BE2C (cell line): ENCODE measurements around the gene LIN7B.
A peak's percentile ranks its signal among the peaks of the same experiment; 100 is the strongest.

Experiments
- DNase-seq: peaks from one replicate; pipeline ENCODE4 v3.0.0-alpha.2; 2020
- H3K27me3 ChIP-seq: fragments of 250-450 bp; sonication (Bioruptor Pico); 2 replicates; pipeline ENCODE4 v1.5.1; 2020; ENCODE audit warnings: mild to moderate bottlenecking
- H3K36me3 ChIP-seq: fragments of 250-450 bp; sonication (Bioruptor Pico); 2 replicates; pipeline ENCODE4 v1.5.1; 2020; ENCODE audit warnings: mild to moderate bottlenecking
- H3K4me1 ChIP-seq: fragments of 250-450 bp; sonication (Bioruptor Pico); 2 replicates; pipeline ENCODE4 v1.5.1; 2020
- H3K4me3 ChIP-seq: 2 replicates; pipeline ENCODE4 v1.5.1; 2011; ENCODE audit warnings: low read depth, low read length
- H3K9me3 ChIP-seq: fragments of 250-450 bp; sonication (Bioruptor Pico); 2 replicates; pipeline ENCODE4 v1.5.1; 2020
- TF ChIP-seq, protein P1 (sequence below): IDR thresholded peaks from 2 replicates; pipeline ENCODE4 v1.5.1; 2012; ENCODE audit warnings: mild to moderate bottlenecking, low read depth, low read length

Gene LIN7B

DNA sequence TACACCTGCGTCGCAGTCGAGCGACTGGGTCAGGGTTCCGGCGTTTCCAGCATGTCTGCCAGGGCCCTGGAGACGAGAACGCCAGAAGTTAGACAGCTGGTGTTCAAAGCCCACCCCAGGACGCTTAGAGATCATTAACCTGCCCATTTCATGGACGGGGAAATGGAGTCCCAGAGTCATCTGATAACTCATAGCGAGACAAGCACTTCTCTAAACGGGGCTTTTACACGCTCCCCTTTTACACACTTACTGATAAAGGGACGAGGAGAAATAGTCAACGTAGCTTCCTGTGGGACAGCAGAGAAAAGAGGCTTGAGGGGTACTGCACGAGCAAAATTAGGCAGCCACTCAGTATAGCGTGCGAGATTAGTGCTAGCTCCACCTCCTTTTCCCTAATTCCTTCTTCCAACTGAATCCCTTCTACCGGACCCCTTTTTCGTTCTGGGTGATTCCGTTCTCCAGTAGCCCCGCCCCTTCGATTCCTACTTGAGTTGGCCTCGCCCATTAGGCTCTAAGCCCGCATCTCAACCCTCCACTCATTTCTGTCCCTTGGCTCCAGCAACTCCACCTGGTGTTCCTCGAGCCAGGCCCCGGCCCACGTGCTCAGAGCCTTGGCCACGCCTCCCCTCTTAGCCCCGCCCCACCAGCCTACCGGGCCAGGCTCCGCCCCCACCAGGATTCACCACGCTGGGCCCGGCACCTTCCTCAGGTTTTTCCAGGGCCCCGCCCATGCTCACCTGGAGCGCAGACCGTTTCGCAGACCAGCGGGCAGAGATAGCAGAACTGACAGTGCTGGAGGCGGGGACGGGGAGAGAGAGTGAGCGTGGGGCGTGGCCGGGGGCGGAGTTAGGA, 37.3 kb downstream of the LIN7B start:
- TF ChIP-seq, protein P1, sequence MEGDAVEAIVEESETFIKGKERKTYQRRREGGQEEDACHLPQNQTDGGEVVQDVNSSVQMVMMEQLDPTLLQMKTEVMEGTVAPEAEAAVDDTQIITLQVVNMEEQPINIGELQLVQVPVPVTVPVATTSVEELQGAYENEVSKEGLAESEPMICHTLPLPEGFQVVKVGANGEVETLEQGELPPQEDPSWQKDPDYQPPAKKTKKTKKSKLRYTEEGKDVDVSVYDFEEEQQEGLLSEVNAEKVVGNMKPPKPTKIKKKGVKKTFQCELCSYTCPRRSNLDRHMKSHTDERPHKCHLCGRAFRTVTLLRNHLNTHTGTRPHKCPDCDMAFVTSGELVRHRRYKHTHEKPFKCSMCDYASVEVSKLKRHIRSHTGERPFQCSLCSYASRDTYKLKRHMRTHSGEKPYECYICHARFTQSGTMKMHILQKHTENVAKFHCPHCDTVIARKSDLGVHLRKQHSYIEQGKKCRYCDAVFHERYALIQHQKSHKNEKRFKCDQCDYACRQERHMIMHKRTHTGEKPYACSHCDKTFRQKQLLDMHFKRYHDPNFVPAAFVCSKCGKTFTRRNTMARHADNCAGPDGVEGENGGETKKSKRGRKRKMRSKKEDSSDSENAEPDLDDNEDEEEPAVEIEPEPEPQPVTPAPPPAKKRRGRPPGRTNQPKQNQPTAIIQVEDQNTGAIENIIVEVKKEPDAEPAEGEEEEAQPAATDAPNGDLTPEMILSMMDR = no peak
- Histone ChIP-seq H3K9me3 (no peaks in the 10 kb centered on the region), H3K4me3 (peak overlapping the region; percentile 89), H3K4me1 (peaks cover 5% of the 10 kb centered on the region), H3K27me3 (no peaks in the 10 kb centered on the region), H3K36me3 (no peaks in the 10 kb centered on the region)
- peak; percentile 86 for DNase-seq

DNA sequence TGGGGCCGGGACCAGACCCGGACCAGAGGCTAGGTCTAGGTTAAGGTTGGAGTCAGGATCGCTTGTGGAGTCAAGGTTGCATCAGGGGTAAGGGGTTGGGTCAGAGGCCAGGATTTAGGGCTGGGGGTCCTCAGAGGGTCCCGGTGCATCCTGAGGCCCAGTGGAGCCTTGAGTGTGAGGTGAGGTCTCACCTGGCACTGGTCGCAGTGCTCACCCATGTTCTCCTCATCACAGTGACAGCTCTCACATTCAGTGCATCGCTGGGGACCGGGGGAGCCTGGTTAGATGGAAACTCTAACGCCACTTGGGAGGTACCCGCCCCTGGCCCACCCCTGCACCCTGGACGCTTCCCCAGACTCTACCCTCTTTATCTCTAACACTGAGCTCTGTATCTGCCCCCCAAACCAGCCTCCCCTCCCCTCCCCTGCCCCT, 38.0 kb downstream of the LIN7B start:
- TF ChIP-seq, protein P1 = no peak
- no peaks in the 10 kb centered on the region for H3K36me3 ChIP-seq
- H3K4me3 ChIP-seq = no peak overlapping the region
- H3K4me1 ChIP-seq = peaks cover 5% of the 10 kb centered on the region
- no peaks in the 10 kb centered on the region for H3K27me3 ChIP-seq
- no peaks in the 10 kb centered on the region for H3K9me3 ChIP-seq
- DNase-seq = no peak

DNA sequence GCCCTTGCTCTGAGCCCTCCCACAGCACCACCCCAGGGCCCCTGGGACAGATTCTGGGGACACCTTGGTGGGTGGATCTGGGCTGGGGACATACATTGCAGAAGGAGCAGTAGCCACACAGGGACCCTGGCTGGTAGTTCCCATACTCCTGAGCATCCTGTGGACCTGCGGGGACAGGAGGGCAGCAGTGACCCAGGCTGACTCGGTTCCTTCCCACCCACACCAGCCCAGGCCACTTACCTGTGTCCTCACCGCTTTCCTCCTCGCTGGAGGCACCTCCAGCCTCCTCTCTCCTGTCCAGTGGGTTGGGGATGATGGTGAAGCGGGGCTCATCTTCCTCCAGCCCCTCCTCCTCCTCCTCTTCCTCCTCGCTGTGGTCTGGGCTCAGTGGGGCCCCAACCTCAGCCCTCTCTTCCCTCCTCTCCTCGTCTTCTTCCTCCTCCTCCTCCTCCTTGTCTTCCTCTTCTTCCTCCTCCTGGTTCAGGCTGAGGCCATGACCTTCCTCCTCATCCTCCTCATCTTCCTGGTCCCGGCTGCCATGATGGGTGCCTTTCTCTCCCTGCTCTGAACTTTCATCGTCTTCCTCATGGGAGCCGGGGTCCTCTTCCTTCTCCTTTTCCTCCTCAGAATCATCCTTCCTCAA, 39.1 kb downstream of the LIN7B start:
- Histone ChIP-seq H3K4me1 (peaks cover 5% of the 10 kb centered on the region), H3K4me3 (no peak overlapping the region), H3K27me3 (no peaks in the 10 kb centered on the region), H3K36me3 (no peaks in the 10 kb centered on the region), H3K9me3 (no peaks in the 10 kb centered on the region)
- DNase-seq = no peak
- TF ChIP-seq, protein P1 = no peak

DNA sequence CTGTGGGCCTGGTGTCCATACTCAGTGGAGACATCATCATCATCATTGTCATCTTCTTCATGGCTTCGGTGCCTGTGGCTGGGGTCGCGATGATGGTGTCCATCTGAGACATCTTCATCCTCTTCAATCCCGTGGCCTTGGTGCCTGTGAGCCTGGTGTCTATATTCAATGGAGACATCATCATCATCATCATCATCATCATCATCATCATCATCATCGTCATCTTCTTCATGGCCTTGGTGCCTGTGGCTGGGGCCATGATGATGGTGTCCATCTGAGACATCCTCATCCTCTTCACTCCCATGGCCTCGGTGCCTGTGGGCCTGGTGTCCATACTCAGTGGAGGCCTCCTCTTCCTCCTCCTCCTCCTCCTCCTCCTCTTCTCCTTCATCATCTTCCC, 40.1 kb downstream of the LIN7B start:
- Histone ChIP-seq H3K9me3 (no peaks in the 10 kb centered on the region), H3K4me3 (no peak overlapping the region), H3K4me1 (peaks cover 8% of the 10 kb centered on the region), H3K27me3 (no peaks in the 10 kb centered on the region), H3K36me3 (no peaks in the 10 kb centered on the region)
- TF ChIP-seq, protein P1 = no peak
- no peak for DNase-seq

DNA sequence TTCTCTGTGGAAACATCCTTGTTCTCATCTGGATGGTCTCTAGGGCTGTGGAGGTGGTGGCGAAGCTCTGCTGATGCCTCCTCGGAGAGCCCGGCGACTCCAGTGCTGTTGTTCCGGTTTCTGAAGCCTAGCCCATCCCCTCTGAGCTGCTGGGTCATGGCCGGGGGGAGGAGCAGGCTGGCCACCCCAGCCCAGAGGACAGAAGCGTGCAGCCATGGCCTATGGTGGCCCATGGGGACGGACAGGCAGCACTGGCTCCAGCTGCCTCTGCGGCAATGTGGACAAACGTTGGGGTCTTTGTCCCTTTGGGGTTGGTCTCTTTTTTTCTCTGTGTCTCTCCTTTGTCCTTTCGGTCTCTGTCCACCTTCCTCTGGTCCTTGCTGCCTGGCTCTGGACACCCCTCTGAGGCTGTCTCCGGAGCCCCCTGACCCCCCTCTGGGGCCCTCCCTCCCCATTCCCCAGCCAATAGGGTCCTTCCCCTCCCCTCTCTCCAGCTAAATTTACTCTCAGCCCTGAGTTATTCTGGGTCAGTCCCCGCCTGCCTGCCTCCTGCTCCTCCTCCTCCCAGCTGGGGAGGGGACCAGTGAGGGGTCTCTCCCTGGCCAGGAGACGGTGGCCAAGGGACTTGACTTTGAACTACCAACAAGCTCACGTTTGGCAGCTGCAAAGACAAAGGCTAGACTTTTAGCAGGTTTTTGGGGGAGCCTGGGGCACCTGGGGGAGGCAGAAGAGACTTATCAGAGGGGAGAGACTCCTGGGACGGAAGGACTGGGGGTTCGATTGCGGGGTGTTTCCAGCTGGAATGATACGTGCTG, 41.0 kb downstream of the LIN7B start, which contains the start of gene HRC:
HRC (minus strand) TSS at position 392 of the 815 bp plus-strand sequence; CDS start at position 233, 159 bp downstream.
- Histone ChIP-seq H3K4me1 (peaks cover 8% of the 10 kb centered on the region), H3K4me3 (no peak within 1 kb of the TSS), H3K27me3 (no peaks in the 10 kb centered on the region), H3K9me3 (no peaks in the 10 kb centered on the region), H3K36me3 (no peaks in the 10 kb centered on the region)
- no peak for DNase-seq
- TF ChIP-seq, protein P1 = no peak
